HG03135 (cell line): ENCODE data around the gene ERN2.

Source experiments
- ATAC-seq: cut with Tn5 transposase; IDR thresholded peaks from one replicate; pipeline ENCODE4 v1.9.1; 2021; ENCODE audit warnings: mild to moderate bottlenecking, moderate library complexity; ENCODE audit not compliant: unreplicated experiment

ERN2 gene

DNA sequence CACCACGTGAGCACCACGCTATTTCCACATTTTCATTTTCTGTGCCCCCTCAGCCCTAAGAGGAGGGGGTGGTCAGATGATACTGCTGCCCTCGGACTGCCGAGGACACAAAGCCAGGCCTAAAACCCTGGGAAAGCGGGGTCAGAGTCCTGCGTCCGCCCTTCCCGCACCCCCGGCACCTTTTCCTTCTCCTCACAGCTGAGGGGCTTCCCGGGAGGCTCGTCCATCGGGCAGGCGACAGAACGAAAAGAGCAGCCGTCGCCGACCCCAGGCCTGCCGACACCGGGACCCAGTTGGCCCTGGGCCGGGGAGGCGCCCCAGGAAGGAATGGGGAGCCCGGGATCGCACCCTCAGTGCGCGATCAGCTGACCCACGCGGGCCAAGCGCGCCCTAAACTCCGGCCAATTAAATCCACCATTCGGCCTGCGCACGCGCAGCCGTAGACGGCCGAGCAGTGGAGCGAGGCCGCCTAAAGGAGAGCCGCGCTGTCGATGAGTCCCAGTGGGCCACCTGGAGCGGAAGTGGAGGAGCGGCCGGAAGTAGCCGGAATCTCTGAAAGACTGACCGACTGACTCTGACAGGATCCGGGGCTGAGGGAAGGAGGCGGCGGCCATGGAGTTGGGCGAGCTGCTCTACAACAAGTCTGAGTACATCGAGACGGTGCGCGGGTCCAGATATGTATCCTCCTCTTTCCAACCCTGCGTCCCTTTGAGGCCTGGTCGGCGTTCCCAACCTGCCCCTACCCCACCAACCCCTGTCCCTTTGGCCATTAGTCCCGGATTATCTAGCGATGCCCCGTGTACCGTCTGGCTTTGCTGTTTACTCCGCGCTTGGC lies 71.9 kb downstream of the ERN2 start, which contains the start of the genes DCTN5 and PALB2:
Gene DCTN5 (plus strand): TSS at position 536 of the 835 bp plus-strand sequence. CDS start 77 bp downstream, at position 613.
Gene PALB2 (minus strand): TSS at position 380 of the 835 bp plus-strand sequence. CDS start 153 bp downstream, at position 227.
- ATAC-seq, result peak; percentile 96

GRCh38 chr16:23640615-23640930 lies 72.4 kb downstream of the ERN2 start:
- peak; percentile 5 for ATAC-seq
